ENCODE results near the gene CDH4.

DNA sequence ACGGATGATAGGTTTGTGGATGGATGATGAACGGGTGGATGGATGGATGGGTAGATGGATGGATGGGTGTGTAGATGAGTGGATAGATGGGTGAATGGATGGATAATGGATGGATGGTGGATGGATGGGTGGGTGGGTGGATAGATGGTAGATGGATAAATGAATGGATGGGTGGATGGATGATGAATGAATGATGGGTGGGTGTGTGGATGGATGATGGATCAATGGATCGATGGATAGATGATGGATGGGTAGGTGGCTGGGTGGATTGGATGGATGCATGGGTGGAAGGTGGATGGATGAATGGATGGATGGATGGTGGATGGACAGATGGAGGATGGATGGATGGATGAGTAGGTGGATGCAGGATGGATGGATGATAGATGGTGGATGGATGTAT is 419.5 kb downstream of the CDH4 start:
- TF ChIP-seq, protein P1, sequence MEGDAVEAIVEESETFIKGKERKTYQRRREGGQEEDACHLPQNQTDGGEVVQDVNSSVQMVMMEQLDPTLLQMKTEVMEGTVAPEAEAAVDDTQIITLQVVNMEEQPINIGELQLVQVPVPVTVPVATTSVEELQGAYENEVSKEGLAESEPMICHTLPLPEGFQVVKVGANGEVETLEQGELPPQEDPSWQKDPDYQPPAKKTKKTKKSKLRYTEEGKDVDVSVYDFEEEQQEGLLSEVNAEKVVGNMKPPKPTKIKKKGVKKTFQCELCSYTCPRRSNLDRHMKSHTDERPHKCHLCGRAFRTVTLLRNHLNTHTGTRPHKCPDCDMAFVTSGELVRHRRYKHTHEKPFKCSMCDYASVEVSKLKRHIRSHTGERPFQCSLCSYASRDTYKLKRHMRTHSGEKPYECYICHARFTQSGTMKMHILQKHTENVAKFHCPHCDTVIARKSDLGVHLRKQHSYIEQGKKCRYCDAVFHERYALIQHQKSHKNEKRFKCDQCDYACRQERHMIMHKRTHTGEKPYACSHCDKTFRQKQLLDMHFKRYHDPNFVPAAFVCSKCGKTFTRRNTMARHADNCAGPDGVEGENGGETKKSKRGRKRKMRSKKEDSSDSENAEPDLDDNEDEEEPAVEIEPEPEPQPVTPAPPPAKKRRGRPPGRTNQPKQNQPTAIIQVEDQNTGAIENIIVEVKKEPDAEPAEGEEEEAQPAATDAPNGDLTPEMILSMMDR (conservative IDR thresholded peaks at IDR 0.05; ENCODE audit: low read length): no peak
- TF ChIP-seq EZH2phosphoT487 (IDR thresholded peaks at IDR 0.05; ENCODE audit: borderline replicate concordance, low read depth, low read length): no peak

All from OCI-LY7 (cell line).